HepG2 (cell line): ENCODE results near the gene INKA2. TPM values are rescaled to one million over a fixed set of nuclear protein-coding genes. Genes with fewer than 3 reads are reported as not detected.

ENCODE experiments used
- GZF1 ChIP-seq: sonication (generic); formaldehyde crosslinking; IDR thresholded peaks from 2 replicates; pipeline ENCODE4 v1.5.1; 2020; ENCODE audit warnings: mild to moderate bottlenecking, missing genetic modification reagents
- JUND ChIP-seq: sonication (generic); formaldehyde crosslinking; IDR thresholded peaks from 2 replicates; pipeline ENCODE4 v1.8.0; 2022; ENCODE audit warnings: mild to moderate bottlenecking, missing genetic modification reagents
- KDM6A ChIP-seq: IDR thresholded peaks from 2 replicates; pipeline ENCODE4 v1.6.1; 2016; ENCODE audit warnings: low read depth
- MAFF ChIP-seq: IDR thresholded peaks from 2 replicates; pipeline ENCODE4 v1.6.1; 2011; ENCODE audit warnings: low read depth, low read length, improper control_type of control experiment
- PHB2 ChIP-seq: fragments of 450-650 bp; IDR thresholded peaks from 2 replicates; pipeline ENCODE4 v1.6.1; 2018; ENCODE audit not compliant: partially characterized antibody
- RFX1 ChIP-seq: fragments of 450-650 bp; IDR thresholded peaks from 2 replicates; pipeline ENCODE4 v1.6.1; 2017
- ZFP36L1 ChIP-seq: sonication (generic); formaldehyde crosslinking; IDR thresholded peaks from 2 replicates; pipeline ENCODE4 v1.8.0; 2022; ENCODE audit warnings: mild to moderate bottlenecking, missing genetic modification reagents, moderate library complexity
- ZNF558 ChIP-seq: sonication (generic); formaldehyde crosslinking; IDR thresholded peaks from 2 replicates; pipeline ENCODE4 v1.9.0; 2022; ENCODE audit warnings: mild to moderate bottlenecking, missing genetic modification reagents, borderline replicate concordance
- ZNF746 ChIP-seq: sonication (generic); formaldehyde crosslinking; IDR thresholded peaks from 2 replicates; pipeline ENCODE4 v1.8.0; 2022; ENCODE audit warnings: mild to moderate bottlenecking, missing genetic modification reagents
- polyA plus RNA-seq, 8 experiments: library from polyadenylated mRNA; depleted of rRNA in 3 of 8; stranded (reverse) in 7 of 8; unstranded in 1 of 8; fragments of >200 nt; fragmentation: Illumina TruSeq in 4 of 8; extraction: Trizol in 4 of 8; gene quantifications; 2 replicates each; pipeline versions ENCODE4 v1.2.1 to v1.2.3, GENCODE V29; 2011 to 2016; ENCODE audit warnings: low read depth in 4 of 8, missing spikeins in 1 of 8, mixed read lengths in 1 of 8; ENCODE audit not compliant: insufficient read depth in 1 of 8
- total RNA-seq, 5 experiments: library from RNA; depleted of rRNA; stranded (reverse); fragments of >200 nt; fragmentation: Illumina TruSeq; extraction: Trizol; gene quantifications; 2 replicates each; pipeline ENCODE4 v1.2.3, GENCODE V29; 2016; ENCODE audit warnings: low read depth in 1 of 5
- TF ChIP-seq, protein P1 (sequence below): sonication (generic); formaldehyde crosslinking; conservative IDR thresholded peaks from 2 replicates; pipeline ENCODE4 v1.8.1; 2023; ENCODE audit warnings: missing genetic modification reagents
- TF ChIP-seq, protein P2 (sequence below): sonication (generic); formaldehyde crosslinking; IDR thresholded peaks from 2 replicates; pipeline ENCODE4 v1.5.0; 2020; ENCODE audit warnings: missing genetic modification reagents
- TF ChIP-seq, protein P3 (sequence below): sonication (generic); formaldehyde crosslinking; IDR thresholded peaks from 2 replicates; pipeline ENCODE4 v1.8.0; 2022; ENCODE audit warnings: mild to moderate bottlenecking, missing genetic modification reagents

INKA2 gene
- total and polyA plus RNA-seq, 2 of the 13 experiments (the other 11 are each of a cell fraction or from before 2014, with no cell fraction given): 2.6 to 4.6 TPM

DNA sequence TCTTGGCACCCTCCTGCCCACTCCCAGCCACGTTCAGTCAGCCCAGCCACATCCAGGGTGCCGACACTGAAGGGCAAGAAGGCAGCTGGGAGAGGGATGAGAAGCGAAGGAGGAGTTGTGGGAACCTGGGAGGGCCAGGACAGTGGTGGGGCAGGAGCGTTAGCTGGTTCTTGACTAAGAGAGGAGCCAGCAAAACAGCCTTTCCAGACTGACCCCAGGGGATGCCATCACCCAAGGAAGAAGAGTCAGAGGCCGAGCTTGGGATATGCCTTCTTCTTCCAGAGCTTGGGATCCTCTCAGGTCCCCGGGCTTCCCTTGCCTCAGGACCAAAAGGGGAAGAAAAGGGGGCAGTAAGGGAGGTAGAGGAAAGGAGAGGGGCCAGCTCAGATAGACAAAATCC lies 7.2 kb downstream of the INKA2 start (continued):
- TF ChIP-seq, protein P1, sequence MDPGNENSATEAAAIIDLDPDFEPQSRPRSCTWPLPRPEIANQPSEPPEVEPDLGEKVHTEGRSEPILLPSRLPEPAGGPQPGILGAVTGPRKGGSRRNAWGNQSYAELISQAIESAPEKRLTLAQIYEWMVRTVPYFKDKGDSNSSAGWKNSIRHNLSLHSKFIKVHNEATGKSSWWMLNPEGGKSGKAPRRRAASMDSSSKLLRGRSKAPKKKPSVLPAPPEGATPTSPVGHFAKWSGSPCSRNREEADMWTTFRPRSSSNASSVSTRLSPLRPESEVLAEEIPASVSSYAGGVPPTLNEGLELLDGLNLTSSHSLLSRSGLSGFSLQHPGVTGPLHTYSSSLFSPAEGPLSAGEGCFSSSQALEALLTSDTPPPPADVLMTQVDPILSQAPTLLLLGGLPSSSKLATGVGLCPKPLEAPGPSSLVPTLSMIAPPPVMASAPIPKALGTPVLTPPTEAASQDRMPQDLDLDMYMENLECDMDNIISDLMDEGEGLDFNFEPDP (CRISPR knock-in tag): no peak
- TF ChIP-seq KDM6A (no peak), ZFP36L1 (CRISPR knock-in tag) (no peak), RFX1 (no peak), ZNF558 (CRISPR knock-in tag) (no peak), GZF1 (no peak), PHB2 (no peak), JUND (CRISPR knock-in tag) (no peak), MAFF (no peak), ZNF746 (CRISPR knock-in tag) (no peak)
- TF ChIP-seq, protein P2, sequence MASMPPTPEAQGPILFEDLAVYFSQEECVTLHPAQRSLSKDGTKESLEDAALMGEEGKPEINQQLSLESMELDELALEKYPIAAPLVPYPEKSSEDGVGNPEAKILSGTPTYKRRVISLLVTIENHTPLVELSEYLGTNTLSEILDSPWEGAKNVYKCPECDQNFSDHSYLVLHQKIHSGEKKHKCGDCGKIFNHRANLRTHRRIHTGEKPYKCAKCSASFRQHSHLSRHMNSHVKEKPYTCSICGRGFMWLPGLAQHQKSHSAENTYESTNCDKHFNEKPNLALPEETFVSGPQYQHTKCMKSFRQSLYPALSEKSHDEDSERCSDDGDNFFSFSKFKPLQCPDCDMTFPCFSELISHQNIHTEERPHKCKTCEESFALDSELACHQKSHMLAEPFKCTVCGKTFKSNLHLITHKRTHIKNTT (CRISPR knock-in tag): no peak
- TF ChIP-seq, protein P3, sequence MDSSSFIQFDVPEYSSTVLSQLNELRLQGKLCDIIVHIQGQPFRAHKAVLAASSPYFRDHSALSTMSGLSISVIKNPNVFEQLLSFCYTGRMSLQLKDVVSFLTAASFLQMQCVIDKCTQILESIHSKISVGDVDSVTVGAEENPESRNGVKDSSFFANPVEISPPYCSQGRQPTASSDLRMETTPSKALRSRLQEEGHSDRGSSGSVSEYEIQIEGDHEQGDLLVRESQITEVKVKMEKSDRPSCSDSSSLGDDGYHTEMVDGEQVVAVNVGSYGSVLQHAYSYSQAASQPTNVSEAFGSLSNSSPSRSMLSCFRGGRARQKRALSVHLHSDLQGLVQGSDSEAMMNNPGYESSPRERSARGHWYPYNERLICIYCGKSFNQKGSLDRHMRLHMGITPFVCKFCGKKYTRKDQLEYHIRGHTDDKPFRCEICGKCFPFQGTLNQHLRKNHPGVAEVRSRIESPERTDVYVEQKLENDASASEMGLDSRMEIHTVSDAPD (CRISPR knock-in tag): no peak
